Esophagus squamous epithelium (tissue), 4 donors: Measurements from ENCODE around the gene LRRN1.

Source experiments
- CTCF ChIP-seq, 6 experiments: fragments of 450-650 bp in 4 of 6; fragments of 200-600 bp in 2 of 6; sonication (generic) in 2 of 6; IDR thresholded peaks; one replicate each; pipeline ENCODE4 v1.5.1; 2016 to 2019; ENCODE audit warnings: antibody characterized with exemption in 6 of 6, mild to moderate bottlenecking in 4 of 6, moderate library complexity in 4 of 6
- POLR2A ChIP-seq, 4 donors: fragments of 450-650 bp; IDR thresholded peaks; one replicate each; pipeline ENCODE4 v1.6.1; 2017; ENCODE audit warnings: antibody characterized with exemption in 4 of 4, mild to moderate bottlenecking in 4 of 4, moderate library complexity in 3 of 4

DNA sequence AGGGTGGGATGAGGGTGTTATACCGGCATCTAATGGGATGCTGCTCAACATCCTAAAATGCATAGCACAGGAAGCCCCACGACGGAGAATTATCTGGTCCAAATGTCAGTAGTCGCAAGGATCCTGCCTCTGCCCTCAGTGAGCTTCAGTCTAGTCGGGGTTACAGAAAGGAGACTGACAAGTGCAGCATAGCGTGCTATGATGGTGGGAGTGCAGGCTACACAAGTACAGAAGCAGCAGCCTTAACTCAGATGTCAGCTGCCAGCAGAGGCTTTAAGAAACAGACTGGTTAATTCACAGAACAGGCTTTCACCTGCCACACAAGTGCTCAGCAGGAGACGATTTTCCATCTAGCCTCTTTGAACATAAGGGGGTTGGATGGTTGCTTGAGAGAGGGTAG lies 6.9 kb downstream of the LRRN1 start:
- no peak for TF ChIP-seq POLR2A (IDR thresholded peaks at IDR 0.05)
- no peak for TF ChIP-seq CTCF (IDR thresholded peaks at IDR 0.05)
